H4 (cell line): ENCODE measurements around the gene EIF4G1. TPM values are rescaled to one million over a fixed set of nuclear protein-coding genes. Genes with fewer than 3 reads are reported as not detected.
"Not testable (repeated sequence)": the region's sequence is repeated elsewhere in the genome, so short reads cannot be mapped to it uniquely, and the experiment has no call there.

ENCODE experiments used
- DNase-seq: peaks from one replicate; pipeline ENCODE4 v3.0.0-alpha.2; 2015; ENCODE audit warnings: low spot score
- total RNA-seq: library from RNA; depleted of rRNA; stranded (reverse); fragments of >200 nt; shearing (Covaris generic); gene quantifications from 2 replicates; pipeline ENCODE4 v1.2.3, GENCODE V29; 2014; rRNA removed

Gene EIF4G1
- 216 and 235 TPM in 2 replicates for total RNA-seq

GRCh38 chr3:184314363-184314699 lies at the start of gene EIF4G1:
TSS of gene EIF4G1 (plus strand) at chr3:184314606. CDS start at chr3:184315797, 1,191 bp downstream.
- DNase-seq, result peak; percentile 92

- not testable (repeated sequence) for DNase-seq
Measured at GRCh38 chr3:184267249-184267648, 47.2 kb upstream of the EIF4G1 start.

GRCh38 chr3:184272269-184272668 lies 42.1 kb upstream of the EIF4G1 start:
- no peak for DNase-seq

- no peak for DNase-seq
Measured at GRCh38 chr3:184275381-184275701, 39.1 kb upstream of the EIF4G1 start.

- DNase-seq, result no peak
Measured at GRCh38 chr3:184275961-184276910, 38.2 kb upstream of the EIF4G1 start, which contains the start of gene ECE2. TSS of gene ECE2 (plus strand) at chr3:184276022. CDS start at chr3:184276154, 132 bp downstream.

GRCh38 chr3:184277366-184277765 lies 37.0 kb upstream of the EIF4G1 start:
- DNase-seq, result no peak

- DNase-seq, result no peak
Measured at GRCh38 chr3:184282941-184283340, 31.5 kb upstream of the EIF4G1 start.

GRCh38 chr3:184283681-184284080 lies 30.7 kb upstream of the EIF4G1 start:
- DNase-seq, result no peak

GRCh38 chr3:184284696-184285095 lies 29.7 kb upstream of the EIF4G1 start:
- peak; percentile 77 for DNase-seq

GRCh38 chr3:184289426-184289938 lies 24.9 kb upstream of the EIF4G1 start:
- DNase-seq, result peak; percentile 47

- no peak for DNase-seq
Measured at GRCh38 chr3:184290331-184290730, 24.1 kb upstream of the EIF4G1 start.

- no peak for DNase-seq
Measured at GRCh38 chr3:184291044-184291737, 23.2 kb upstream of the EIF4G1 start.

GRCh38 chr3:184291738-184292445 lies 22.5 kb upstream of the EIF4G1 start:
- no peak for DNase-seq

- no peak for DNase-seq
Measured at GRCh38 chr3:184295771-184296170, 18.6 kb upstream of the EIF4G1 start.

GRCh38 chr3:184296616-184297015 lies 17.8 kb upstream of the EIF4G1 start:
- no peak for DNase-seq

- peak; percentile 93 for DNase-seq
Measured at GRCh38 chr3:184298759-184299487, 15.5 kb upstream of the EIF4G1 start, which contains the start of gene PSMD2. TSS of gene PSMD2 (plus strand) at chr3:184299241. CDS start at chr3:184299267, 26 bp downstream.

GRCh38 chr3:184299488-184300377 lies 14.7 kb upstream of the EIF4G1 start:
- no peak for DNase-seq

GRCh38 chr3:184300378-184300720 lies 14.1 kb upstream of the EIF4G1 start:
- DNase-seq, result no peak

GRCh38 chr3:184305577-184305976 lies 8.8 kb upstream of the EIF4G1 start:
- DNase-seq, result no peak

GRCh38 chr3:184306341-184306972 lies 7.9 kb upstream of the EIF4G1 start:
- no peak for DNase-seq
